ENCODE measurements around the gene NRSN1.
A peak's percentile ranks its signal among the peaks of the same experiment; 100 is the strongest.

The NRSN1 gene

GRCh38 chr6:24125980-24126379 lies at the start of gene NRSN1:
TSS of gene NRSN1 (plus strand) at chr6:24126215. CDS start at chr6:24134328, 8,113 bp downstream.
- DNase-seq = peak; percentile 23
- H3K4me1 Mint-ChIP-seq = no peaks in the 10 kb centered on the region

GRCh38 chr6:24078200-24078599 lies 47.8 kb upstream of the NRSN1 start:
- Mint-ChIP-seq H3K27me3 (no peaks in the 10 kb centered on the region), H3K9me3 (no peaks in the 10 kb centered on the region), H3K36me3 (ENCODE audit: low read depth) (no peaks in the 10 kb centered on the region), H3K27ac (no peak overlapping the region), H3K4me1 (no peaks in the 10 kb centered on the region), H3K4me3 (no peak overlapping the region)
- ATAC-seq = no peak
- DNase-seq = no peak

More at GRCh38 chr6:24125980-24126379, at the start of gene NRSN1:
- no peak for ATAC-seq
- peaks cover 7% of the 10 kb centered on the region for H3K9me3 Mint-ChIP-seq
- H3K27me3 Mint-ChIP-seq = peaks cover 28% of the 10 kb centered on the region
- peaks cover 1% of the 10 kb centered on the region for H3K36me3 Mint-ChIP-seq (ENCODE audit: low read depth)
- H3K4me3 Mint-ChIP-seq = no peak within 1 kb of the TSS
- no peak within 1 kb of the TSS for H3K27ac Mint-ChIP-seq

GRCh38 chr6:24079076-24079475 lies 46.9 kb upstream of the NRSN1 start:
- no peak for DNase-seq
- H3K4me3 Mint-ChIP-seq = no peak overlapping the region
- H3K4me1 Mint-ChIP-seq = no peaks in the 10 kb centered on the region
- no peaks in the 10 kb centered on the region for H3K27me3 Mint-ChIP-seq
- no peak overlapping the region for H3K27ac Mint-ChIP-seq
- no peaks in the 10 kb centered on the region for H3K36me3 Mint-ChIP-seq (ENCODE audit: low read depth)
- H3K9me3 Mint-ChIP-seq = no peaks in the 10 kb centered on the region
- ATAC-seq = no peak

GRCh38 chr6:24080711-24081110 lies 45.3 kb upstream of the NRSN1 start:
- H3K36me3 Mint-ChIP-seq (ENCODE audit: low read depth) = no peaks in the 10 kb centered on the region
- no peak overlapping the region for H3K4me3 Mint-ChIP-seq
- no peaks in the 10 kb centered on the region for H3K27me3 Mint-ChIP-seq
- ATAC-seq (no peak), DNase-seq (no peak)
- H3K27ac Mint-ChIP-seq = no peak overlapping the region
- H3K9me3 Mint-ChIP-seq = no peaks in the 10 kb centered on the region
- no peaks in the 10 kb centered on the region for H3K4me1 Mint-ChIP-seq

- no peaks in the 10 kb centered on the region for H3K4me1 Mint-ChIP-seq
- H3K9me3 Mint-ChIP-seq = no peaks in the 10 kb centered on the region
- DNase-seq (no peak), ATAC-seq (no peak)
- H3K4me3 Mint-ChIP-seq = no peak overlapping the region
- H3K27ac Mint-ChIP-seq = no peak overlapping the region
- H3K36me3 Mint-ChIP-seq (ENCODE audit: low read depth) = no peaks in the 10 kb centered on the region
- no peaks in the 10 kb centered on the region for H3K27me3 Mint-ChIP-seq
These were observed 36.3 kb upstream of the NRSN1 start for GRCh38 chr6:24089736-24090135.

- no peak for DNase-seq
- peaks cover 4% of the 10 kb centered on the region for H3K9me3 Mint-ChIP-seq
- no peak for ATAC-seq
- no peaks in the 10 kb centered on the region for H3K4me1 Mint-ChIP-seq
- no peak overlapping the region for H3K4me3 Mint-ChIP-seq
- peaks cover 4% of the 10 kb centered on the region for H3K27me3 Mint-ChIP-seq
- H3K27ac Mint-ChIP-seq = no peak overlapping the region
- H3K36me3 Mint-ChIP-seq (ENCODE audit: low read depth) = no peaks in the 10 kb centered on the region
These were observed 33.6 kb upstream of the NRSN1 start for GRCh38 chr6:24092407-24092806.

- Mint-ChIP-seq H3K4me3 (no peak overlapping the region), H3K4me1 (no peaks in the 10 kb centered on the region), H3K9me3 (peaks cover 4% of the 10 kb centered on the region), H3K36me3 (ENCODE audit: low read depth) (no peaks in the 10 kb centered on the region), H3K27ac (no peak overlapping the region), H3K27me3 (peaks cover 4% of the 10 kb centered on the region)
- DNase-seq (no peak), ATAC-seq (no peak)
These were observed 32.6 kb upstream of the NRSN1 start for GRCh38 chr6:24093381-24093780.

GRCh38 chr6:24099181-24099580 lies 26.8 kb upstream of the NRSN1 start:
- H3K27ac Mint-ChIP-seq = no peak overlapping the region
- peaks cover 6% of the 10 kb centered on the region for H3K27me3 Mint-ChIP-seq
- no peaks in the 10 kb centered on the region for H3K4me1 Mint-ChIP-seq
- peaks cover 4% of the 10 kb centered on the region for H3K9me3 Mint-ChIP-seq
- H3K4me3 Mint-ChIP-seq = no peak overlapping the region
- no peak for DNase-seq
- no peaks in the 10 kb centered on the region for H3K36me3 Mint-ChIP-seq (ENCODE audit: low read depth)
- ATAC-seq = no peak

- no peak for DNase-seq
- Mint-ChIP-seq H3K27me3 (peaks cover 6% of the 10 kb centered on the region), H3K4me3 (no peak overlapping the region), H3K9me3 (peaks cover 4% of the 10 kb centered on the region), H3K4me1 (no peaks in the 10 kb centered on the region), H3K27ac (no peak overlapping the region), H3K36me3 (ENCODE audit: low read depth) (no peaks in the 10 kb centered on the region)
- ATAC-seq = no peak
These were observed 25.8 kb upstream of the NRSN1 start for GRCh38 chr6:24100024-24100769.

GRCh38 chr6:24100770-24101155 lies 25.3 kb upstream of the NRSN1 start:
- H3K36me3 Mint-ChIP-seq (ENCODE audit: low read depth) = no peaks in the 10 kb centered on the region
- no peak overlapping the region for H3K27ac Mint-ChIP-seq
- H3K9me3 Mint-ChIP-seq = no peaks in the 10 kb centered on the region
- no peaks in the 10 kb centered on the region for H3K4me1 Mint-ChIP-seq
- H3K4me3 Mint-ChIP-seq = no peak overlapping the region
- peaks cover 2% of the 10 kb centered on the region for H3K27me3 Mint-ChIP-seq
- DNase-seq (no peak), ATAC-seq (no peak)

GRCh38 chr6:24105191-24105590 lies 20.8 kb upstream of the NRSN1 start:
- Mint-ChIP-seq H3K9me3 (no peaks in the 10 kb centered on the region), H3K4me3 (no peak overlapping the region), H3K4me1 (no peaks in the 10 kb centered on the region), H3K27ac (no peak overlapping the region), H3K36me3 (ENCODE audit: low read depth) (no peaks in the 10 kb centered on the region), H3K27me3 (no peaks in the 10 kb centered on the region)
- ATAC-seq = no peak
- no peak for DNase-seq

GRCh38 chr6:24106291-24106690 lies 19.7 kb upstream of the NRSN1 start:
- Mint-ChIP-seq H3K9me3 (no peaks in the 10 kb centered on the region), H3K4me3 (no peak overlapping the region), H3K4me1 (no peaks in the 10 kb centered on the region), H3K27me3 (no peaks in the 10 kb centered on the region), H3K36me3 (ENCODE audit: low read depth) (no peaks in the 10 kb centered on the region), H3K27ac (no peak overlapping the region)
- no peak for DNase-seq
- no peak for ATAC-seq

- DNase-seq (no peak), ATAC-seq (no peak)
These were observed 18.7 kb upstream of the NRSN1 start for GRCh38 chr6:24107294-24107693.

GRCh38 chr6:24108056-24108455 lies 18.0 kb upstream of the NRSN1 start:
- no peaks in the 10 kb centered on the region for H3K9me3 Mint-ChIP-seq
- H3K27me3 Mint-ChIP-seq = no peaks in the 10 kb centered on the region
- DNase-seq (no peak), ATAC-seq (no peak)
- H3K4me3 Mint-ChIP-seq = no peak overlapping the region
- no peaks in the 10 kb centered on the region for H3K36me3 Mint-ChIP-seq (ENCODE audit: low read depth)
- no peaks in the 10 kb centered on the region for H3K4me1 Mint-ChIP-seq
- no peak overlapping the region for H3K27ac Mint-ChIP-seq

More at GRCh38 chr6:24107294-24107693, 18.7 kb upstream of the NRSN1 start:
- no peaks in the 10 kb centered on the region for H3K27me3 Mint-ChIP-seq
- no peak overlapping the region for H3K27ac Mint-ChIP-seq
- no peaks in the 10 kb centered on the region for H3K36me3 Mint-ChIP-seq (ENCODE audit: low read depth)
- H3K4me3 Mint-ChIP-seq = no peak overlapping the region
- no peaks in the 10 kb centered on the region for H3K4me1 Mint-ChIP-seq
- H3K9me3 Mint-ChIP-seq = no peaks in the 10 kb centered on the region

- H3K27ac Mint-ChIP-seq = no peak overlapping the region
- no peaks in the 10 kb centered on the region for H3K4me1 Mint-ChIP-seq
- DNase-seq (no peak), ATAC-seq (no peak)
- no peak overlapping the region for H3K4me3 Mint-ChIP-seq
- H3K9me3 Mint-ChIP-seq = no peaks in the 10 kb centered on the region
- H3K27me3 Mint-ChIP-seq = no peaks in the 10 kb centered on the region
- H3K36me3 Mint-ChIP-seq (ENCODE audit: low read depth) = no peaks in the 10 kb centered on the region
These were observed 15.6 kb upstream of the NRSN1 start for GRCh38 chr6:24110417-24110816.

GRCh38 chr6:24113891-24114290 lies 12.1 kb upstream of the NRSN1 start:
- H3K4me1 Mint-ChIP-seq = no peaks in the 10 kb centered on the region
- H3K9me3 Mint-ChIP-seq = no peaks in the 10 kb centered on the region
- no peak overlapping the region for H3K4me3 Mint-ChIP-seq
- DNase-seq (no peak), ATAC-seq (no peak)
- no peaks in the 10 kb centered on the region for H3K36me3 Mint-ChIP-seq (ENCODE audit: low read depth)
- H3K27ac Mint-ChIP-seq = no peak overlapping the region
- no peaks in the 10 kb centered on the region for H3K27me3 Mint-ChIP-seq

All from activated naive CD8-positive, alpha-beta T cell treated with anti-CD3 and anti-CD28 coated beads, Interleukin-2, amount 50 U/mL, for 24 hours (primary cell).